ENCODE results near the gene GPC6.

DNA sequence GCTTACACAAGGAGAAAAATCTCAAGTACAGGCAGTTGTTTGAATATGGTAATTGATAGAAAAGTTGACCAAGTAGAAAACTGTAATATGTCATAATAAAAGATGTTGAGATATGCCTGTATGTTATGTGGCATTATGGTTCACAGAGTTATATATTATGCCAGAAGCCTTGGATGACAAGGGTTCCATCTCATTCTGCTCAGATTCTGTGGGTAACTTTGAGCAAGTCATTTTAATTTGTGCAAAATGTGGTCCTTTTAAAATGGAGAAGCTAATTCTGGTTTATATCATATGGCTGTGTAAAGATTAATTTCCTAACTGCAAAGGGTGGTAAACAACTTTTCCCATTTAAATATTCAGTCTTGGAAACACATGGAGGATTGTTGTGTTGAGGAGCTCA is 180.9 kb downstream of the GPC6 start:
- TF ChIP-seq EZH2 (IDR thresholded peaks at IDR 0.05; ENCODE audit: borderline replicate concordance, low read depth, low read length, severe bottlenecking) (no peak), FOS (IDR thresholded peaks at IDR 0.05; ENCODE audit: borderline replicate concordance, insufficient read depth, low read length) (no peak)
- TF ChIP-seq, protein P1, sequence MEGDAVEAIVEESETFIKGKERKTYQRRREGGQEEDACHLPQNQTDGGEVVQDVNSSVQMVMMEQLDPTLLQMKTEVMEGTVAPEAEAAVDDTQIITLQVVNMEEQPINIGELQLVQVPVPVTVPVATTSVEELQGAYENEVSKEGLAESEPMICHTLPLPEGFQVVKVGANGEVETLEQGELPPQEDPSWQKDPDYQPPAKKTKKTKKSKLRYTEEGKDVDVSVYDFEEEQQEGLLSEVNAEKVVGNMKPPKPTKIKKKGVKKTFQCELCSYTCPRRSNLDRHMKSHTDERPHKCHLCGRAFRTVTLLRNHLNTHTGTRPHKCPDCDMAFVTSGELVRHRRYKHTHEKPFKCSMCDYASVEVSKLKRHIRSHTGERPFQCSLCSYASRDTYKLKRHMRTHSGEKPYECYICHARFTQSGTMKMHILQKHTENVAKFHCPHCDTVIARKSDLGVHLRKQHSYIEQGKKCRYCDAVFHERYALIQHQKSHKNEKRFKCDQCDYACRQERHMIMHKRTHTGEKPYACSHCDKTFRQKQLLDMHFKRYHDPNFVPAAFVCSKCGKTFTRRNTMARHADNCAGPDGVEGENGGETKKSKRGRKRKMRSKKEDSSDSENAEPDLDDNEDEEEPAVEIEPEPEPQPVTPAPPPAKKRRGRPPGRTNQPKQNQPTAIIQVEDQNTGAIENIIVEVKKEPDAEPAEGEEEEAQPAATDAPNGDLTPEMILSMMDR (IDR thresholded peaks at IDR 0.05; ENCODE audit: extremely low read depth in 1 of 2, insufficient read depth in 1 of 2, low read depth in 1 of 2, low read length in 2 of 2): no peak
- TF ChIP-seq, protein P2, sequence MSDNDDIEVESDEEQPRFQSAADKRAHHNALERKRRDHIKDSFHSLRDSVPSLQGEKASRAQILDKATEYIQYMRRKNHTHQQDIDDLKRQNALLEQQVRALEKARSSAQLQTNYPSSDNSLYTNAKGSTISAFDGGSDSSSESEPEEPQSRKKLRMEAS (IDR thresholded peaks at IDR 0.05; ENCODE audit: insufficient read depth, insufficient read length): no peak

Measured in endothelial cell of umbilical vein (primary cell).